Heart left ventricle (tissue), 16 donors: ENCODE results near the gene BRMS1. TPM values are rescaled to one million over a fixed set of nuclear protein-coding genes. Genes with fewer than 3 reads are reported as not detected.
"Not testable (repeated sequence)": the region's sequence is repeated elsewhere in the genome, so short reads cannot be mapped to it uniquely, and the experiment has no call there.

ENCODE experiments used
- ATAC-seq, 4 donors: fragments of 200-7000 bp; cut with Tn5 transposase; one replicate each; pipeline ENCODE4 v1.9.1; 2020 to 2022; ENCODE audit warnings: moderate library complexity in 4 of 4, mild to moderate bottlenecking in 3 of 4, moderate number of reproducible peaks in 1 of 4
- DNase-seq, 5 donors: peaks; one replicate each; pipeline ENCODE4 v3.0.0-alpha.2; 2020
- H3K27ac ChIP-seq, 12 donors: fragments of 200-600 bp; sonication (generic) in 4 of 12; one replicate each; pipeline versions ENCODE4 v1.5.0 to v1.8.0; 2016 to 2022; ENCODE audit warnings: mild to moderate bottlenecking in 2 of 12
- H3K27me3 ChIP-seq, 9 donors: fragments of 200-600 bp; sonication (generic) in 2 of 9; one replicate each; pipeline versions ENCODE4 v1.5.1 to v1.8.0; 2016 to 2022; ENCODE audit warnings: mild to moderate bottlenecking in 3 of 9
- H3K36me3 ChIP-seq, 9 donors: fragments of 200-600 bp; sonication (generic) in 2 of 9; one replicate each; pipeline versions ENCODE4 v1.5.0 to v1.8.0; 2018 to 2022; ENCODE audit warnings: mild to moderate bottlenecking in 2 of 9
- H3K4me1 ChIP-seq, 12 donors: fragments of 200-600 bp; sonication (generic) in 4 of 12; one replicate each; pipeline versions ENCODE4 v1.5.0 to v1.8.0; 2016 to 2022; ENCODE audit warnings: mild to moderate bottlenecking in 3 of 12
- H3K4me3 ChIP-seq, 12 donors: fragments of 200-600 bp; sonication (generic) in 4 of 12; one replicate each; pipeline versions ENCODE4 v1.5.0 to v1.8.0; 2017 to 2022; ENCODE audit warnings: mild to moderate bottlenecking in 9 of 12, moderate library complexity in 4 of 12
- H3K9me3 ChIP-seq, 12 donors: fragments of 200-600 bp; sonication (generic) in 4 of 12; one replicate each; pipeline versions ENCODE4 v1.5.0 to v1.8.0; 2016 to 2022; ENCODE audit warnings: mild to moderate bottlenecking in 1 of 12
- CTCF ChIP-seq, 12 donors: fragments of 200-600 bp; sonication (generic) in 4 of 12; IDR thresholded peaks; one replicate each; pipeline versions ENCODE4 v1.5.0 to v1.8.0; 2018 to 2022; ENCODE audit warnings: antibody characterized with exemption in 12 of 12, mild to moderate bottlenecking in 5 of 12
- POLR2A ChIP-seq, 2 donors: fragments of 450-650 bp; IDR thresholded peaks; one replicate each; pipeline ENCODE4 v1.6.1; 2017; ENCODE audit warnings: antibody characterized with exemption in 2 of 2, mild to moderate bottlenecking in 2 of 2, moderate library complexity in 2 of 2
- WGBS, 4 donors: extraction: QIAGEN DNeasy Blood & Tissue Kit in 2 of 4; methylation state at CpG; one replicate each; pipeline versions ENCODE4 v1.1.5 to v1.1.7; 2013 to 2018; 5-methylcytosine and 5-hydroxymethylcytosine counted together
- intact Hi-C, 10 donors: fragments of 100-400 bp; cut with DNase I; formaldehyde crosslinking; loops; one replicate each; pipeline versions ENCODE4 v1.11.1 to v1.14.2; 2022
- polyA plus RNA-seq, 2 donors: library from polyadenylated mRNA; stranded (reverse); fragments of 200-250 nt; gene quantifications; one replicate each; pipeline ENCODE4 v1.2.3, GENCODE V29; 2013
- total RNA-seq, 9 donors: library from RNA; depleted of rRNA in 2 of 9; stranded (reverse); fragments of >200 nt in 2 of 9; fragmentation: NEBNext Ultra II Directional in 3 of 9; extraction: Animal tissue kit (Norgen Biotek cat#: 25700) in 3 of 9; gene quantifications; one replicate each; pipeline versions ENCODE4 v1.1.0 to v1.2.4, GENCODE V29; 2016 to 2023
- donor health status: ischemic (EF 13 %, LVEDD 7.1; RV severe dilation, severe dysfunction).
- donor health status: healthy with polysubstance abuse.
- donor health status: DM: no; HTN: yes; CAD: no.
- donor health status: DM: no; HTN: no; CAD: no.
- donor health status: ischemic (EF 25% LVEDD 6.9; RV normal size, moderate dysfunction).
- donor health status: ischemic (EF 25% LVEDD 5.7; RV mildly dilated, moderate dysfunction).
- donor health status: healthy.
- donor health status: DM: yes; HTN: yes; CAD: no.
- donor health status: ischemic (EF 35%, LVEDD 5.7; RV mildly dilated, moderate dysfunction).
- donor health status: nonischemic (EF 11% LVEDD 7.7; RV severe dilation, severe dysfunction).
- donor health status: DM: yes; HTN: yes; CAD: no.
- donor health status: PGD.
- donor health status: ischemic (EF 29% LVEDD 5.4; RV normal size, mild dysfunction).
- donor health status: nonischemic (EF 23%, LVEDD 6.1; RV moderate dilation, normal function).

BRMS1 gene
- total and polyA plus RNA-seq, 11 donors: 9.7 to 77.4 (median 22.7) TPM

- H3K27me3 ChIP-seq: no peaks in the 10 kb centered on the region
- TF ChIP-seq CTCF (IDR thresholded peaks at IDR 0.05) (no peak), POLR2A (IDR thresholded peaks at IDR 0.05) (no peak)
- H3K36me3 ChIP-seq: no peaks in the 10 kb centered on the region
- H3K9me3 ChIP-seq: no peaks in the 10 kb centered on the region
- H3K4me3 ChIP-seq: no peak overlapping the region
- DNase-seq (no peak), ATAC-seq (no peak)
- WGBS, 4 donors: 83 to 90% (median 85%) methylated on average over 10 of the region's 10 CpGs
- peaks cover 4 to 47% (median 32%) of the 10 kb centered on the region in 12 donors for H3K4me1 ChIP-seq
- intact Hi-C loops: loop anchor here in 1 of 10 donors (5.0 kb wide), 1 partner anchor 63 kb away; no protein-coding TSS in a partner anchor
- no peak overlapping the region for H3K27ac ChIP-seq
Observed at GRCh38 chr11:66324664-66325063, 20.2 kb downstream of the BRMS1 start.

GRCh38 chr11:66323684-66324083, 21.2 kb downstream of the BRMS1 start:
- Histone ChIP-seq H3K27me3 (no peaks in the 10 kb centered on the region), H3K4me1 (peaks cover 3 to 41% (median 32%) of the 10 kb centered on the region in 12 donors), H3K4me3 (no peak overlapping the region), H3K27ac (no peak overlapping the region), H3K36me3 (no peaks in the 10 kb centered on the region), H3K9me3 (no peaks in the 10 kb centered on the region)
- WGBS, 4 donors: 97 to 100% (median 98%) methylated on average over 1 of the region's 1 CpG
- intact Hi-C loops: no loop called here
- DNase-seq: peak in 2 of 5 donors; percentile 4 to 15
- TF ChIP-seq CTCF (IDR thresholded peaks at IDR 0.05) (no peak), POLR2A (IDR thresholded peaks at IDR 0.05) (no peak)
- no peak for ATAC-seq

- H3K36me3 ChIP-seq: no peaks in the 10 kb centered on the region
- ATAC-seq: peak in 3 of 4 donors; percentile 29 to 69 (median 66)
- H3K9me3 ChIP-seq: no peaks in the 10 kb centered on the region
- TF ChIP-seq CTCF (IDR thresholded peaks at IDR 0.05): no peak
- TF ChIP-seq POLR2A (IDR thresholded peaks at IDR 0.05): no peak
- H3K27me3 ChIP-seq: no peaks in the 10 kb centered on the region
- peak overlapping the region in 5 of 12 donors; percentile 9 to 30 (median 22) for H3K27ac ChIP-seq
- H3K4me3 ChIP-seq: no peak overlapping the region
- intact Hi-C loops: no loop called here
- H3K4me1 ChIP-seq: peaks cover 0 to 41% (median 32%) of the 10 kb centered on the region in 12 donors
- WGBS, 4 donors: 62 to 80% (median 78%) methylated on average over 11 of the region's 11 CpGs
- peak in 3 of 5 donors; percentile 76 to 84 (median 79) for DNase-seq
Observed at GRCh38 chr11:66322732-66323427, 22.0 kb downstream of the BRMS1 start.

- WGBS, 4 donors: 84 to 95% (median 88%) methylated on average over 4 of the region's 4 CpGs
- intact Hi-C loops: no loop called here
- Histone ChIP-seq H3K36me3 (no peaks in the 10 kb centered on the region), H3K9me3 (no peaks in the 10 kb centered on the region), H3K27me3 (no peaks in the 10 kb centered on the region), H3K4me1 (peaks cover 0 to 40% (median 31%) of the 10 kb centered on the region in 12 donors), H3K27ac (peak overlapping the region in 1 of 12 donors; percentile 8), H3K4me3 (no peak overlapping the region)
- DNase-seq: peak in 1 of 5 donors; percentile 9
- TF ChIP-seq POLR2A (IDR thresholded peaks at IDR 0.05) (no peak), CTCF (IDR thresholded peaks at IDR 0.05) (no peak)
- no peak for ATAC-seq
Observed at GRCh38 chr11:66321606-66322005, 23.3 kb downstream of the BRMS1 start.

GRCh38 chr11:66320748-66321147, 24.2 kb downstream of the BRMS1 start:
- ATAC-seq, H3K9me3 ChIP-seq, H3K27ac ChIP-seq, DNase-seq, H3K27me3 ChIP-seq, H3K36me3 ChIP-seq, intact Hi-C loops, H3K4me3 ChIP-seq: not testable (repeated sequence)
- peaks cover 0 to 38% (median 27%) of the 10 kb centered on the region in 12 donors for H3K4me1 ChIP-seq
- 85 to 94% (median 90%) methylated on average over 6 of the region's 6 CpGs for WGBS, 4 donors

- 92 to 100% (median 96%) methylated on average over 1 to 2 of the region's 2 CpGs for WGBS, 4 donors
Observed at GRCh38 chr11:66320289-66320688, 24.6 kb downstream of the BRMS1 start.

More at GRCh38 chr11:66320289-66320688, 24.6 kb downstream of the BRMS1 start:
- H3K36me3 ChIP-seq, H3K27ac ChIP-seq, intact Hi-C loops, H3K9me3 ChIP-seq, ATAC-seq, H3K27me3 ChIP-seq, H3K4me3 ChIP-seq, DNase-seq: not testable (repeated sequence)
- peaks cover 0 to 36% (median 26%) of the 10 kb centered on the region in 12 donors for H3K4me1 ChIP-seq
